HUES48 (cell line): Measurements from ENCODE around the gene STK24.

Experiments used
- H3K27ac ChIP-seq: one replicate; pipeline ENCODE4 v1.7.0; 2013; ENCODE audit warnings: low read depth, low read length, inconsistent platforms
- H3K27me3 ChIP-seq: 2 replicates; pipeline ENCODE4 v1.6.1; 2013; ENCODE audit warnings: mild to moderate bottlenecking, low read length; ENCODE audit not compliant: control insufficient read depth, insufficient read depth
- H3K36me3 ChIP-seq: 2 replicates; pipeline ENCODE4 v1.6.1; 2013; ENCODE audit warnings: low read length; ENCODE audit not compliant: control insufficient read depth, insufficient read depth
- H3K4me1 ChIP-seq: 2 replicates; pipeline ENCODE4 v1.6.1; 2013; ENCODE audit warnings: mild to moderate bottlenecking, low read length; ENCODE audit not compliant: control insufficient read depth, insufficient read depth
- H3K4me3 ChIP-seq: 2 replicates; pipeline ENCODE4 v1.5.1; 2013; ENCODE audit warnings: mild to moderate bottlenecking, low read depth, low read length
- H3K9ac ChIP-seq: 2 replicates; pipeline ENCODE4 v1.6.1; 2013; ENCODE audit warnings: mild to moderate bottlenecking, low read depth, low read length, moderate library complexity
- H3K9me3 ChIP-seq: 2 replicates; pipeline ENCODE4 v1.6.1; 2013; ENCODE audit warnings: low read length; ENCODE audit not compliant: control insufficient read depth, insufficient read depth

Gene STK24

GRCh38 chr13:98539666-98540065, 37.2 kb downstream of the STK24 start:
- Histone ChIP-seq H3K4me1 (peaks cover 43% of the 10 kb centered on the region), H3K9ac (no peak overlapping the region), H3K9me3 (no peaks in the 10 kb centered on the region), H3K4me3 (no peak overlapping the region), H3K27me3 (no peaks in the 10 kb centered on the region), H3K36me3 (no peaks in the 10 kb centered on the region), H3K27ac (no peak overlapping the region)

GRCh38 chr13:98538876-98539275, 38.0 kb downstream of the STK24 start:
- no peak overlapping the region for H3K4me3 ChIP-seq
- no peaks in the 10 kb centered on the region for H3K9me3 ChIP-seq
- H3K9ac ChIP-seq: no peak overlapping the region
- H3K27ac ChIP-seq: no peak overlapping the region
- H3K4me1 ChIP-seq: peaks cover 36% of the 10 kb centered on the region
- H3K36me3 ChIP-seq: no peaks in the 10 kb centered on the region
- H3K27me3 ChIP-seq: no peaks in the 10 kb centered on the region

- H3K36me3 ChIP-seq: no peaks in the 10 kb centered on the region
- H3K27ac ChIP-seq: no peak overlapping the region
- H3K9ac ChIP-seq: no peak overlapping the region
- H3K4me1 ChIP-seq: peaks cover 24% of the 10 kb centered on the region
- no peaks in the 10 kb centered on the region for H3K9me3 ChIP-seq
- no peaks in the 10 kb centered on the region for H3K27me3 ChIP-seq
- H3K4me3 ChIP-seq: no peak overlapping the region
These were observed 39.2 kb downstream of the STK24 start for GRCh38 chr13:98537740-98538139.

GRCh38 chr13:98537306-98537705, 39.6 kb downstream of the STK24 start:
- no peak overlapping the region for H3K27ac ChIP-seq
- no peak overlapping the region for H3K9ac ChIP-seq
- H3K27me3 ChIP-seq: no peaks in the 10 kb centered on the region
- no peaks in the 10 kb centered on the region for H3K9me3 ChIP-seq
- no peak overlapping the region for H3K4me3 ChIP-seq
- peaks cover 20% of the 10 kb centered on the region for H3K4me1 ChIP-seq
- H3K36me3 ChIP-seq: no peaks in the 10 kb centered on the region

- H3K4me3 ChIP-seq: no peak overlapping the region
- no peak overlapping the region for H3K9ac ChIP-seq
- peaks cover 15% of the 10 kb centered on the region for H3K4me1 ChIP-seq
- H3K36me3 ChIP-seq: no peaks in the 10 kb centered on the region
- H3K27me3 ChIP-seq: no peaks in the 10 kb centered on the region
- H3K9me3 ChIP-seq: no peaks in the 10 kb centered on the region
- no peak overlapping the region for H3K27ac ChIP-seq
These were observed 40.2 kb downstream of the STK24 start for GRCh38 chr13:98536729-98537128.

GRCh38 chr13:98535501-98536354, 41.2 kb downstream of the STK24 start:
- Histone ChIP-seq H3K4me1 (peaks cover 5% of the 10 kb centered on the region), H3K4me3 (no peak overlapping the region), H3K27me3 (no peaks in the 10 kb centered on the region), H3K9ac (no peak overlapping the region), H3K27ac (no peak overlapping the region), H3K9me3 (no peaks in the 10 kb centered on the region), H3K36me3 (no peaks in the 10 kb centered on the region)

GRCh38 chr13:98534821-98535220, 42.1 kb downstream of the STK24 start:
- Histone ChIP-seq H3K27me3 (no peaks in the 10 kb centered on the region), H3K4me1 (peaks cover 2% of the 10 kb centered on the region; the same call in 1 of the 2 replicates), H3K9ac (no peak overlapping the region), H3K9me3 (no peaks in the 10 kb centered on the region), H3K27ac (no peak overlapping the region), H3K36me3 (no peaks in the 10 kb centered on the region), H3K4me3 (no peak overlapping the region)

GRCh38 chr13:98533912-98534311, 43.0 kb downstream of the STK24 start:
- Histone ChIP-seq H3K27ac (no peak overlapping the region), H3K4me3 (no peak overlapping the region), H3K27me3 (no peaks in the 10 kb centered on the region), H3K36me3 (no peaks in the 10 kb centered on the region), H3K9ac (no peak overlapping the region), H3K4me1 (no peaks in the 10 kb centered on the region; the same call in 1 of the 2 replicates), H3K9me3 (no peaks in the 10 kb centered on the region)

- Histone ChIP-seq H3K27me3 (no peaks in the 10 kb centered on the region), H3K4me3 (no peak overlapping the region), H3K9ac (no peak overlapping the region), H3K9me3 (no peaks in the 10 kb centered on the region), H3K27ac (no peak overlapping the region), H3K4me1 (peaks cover 9% of the 10 kb centered on the region; the same call in 1 of the 2 replicates), H3K36me3 (no peaks in the 10 kb centered on the region)
These were observed 44.7 kb downstream of the STK24 start for GRCh38 chr13:98532254-98532653.

- no peak overlapping the region for H3K27ac ChIP-seq
- H3K4me1 ChIP-seq: peaks cover 26% of the 10 kb centered on the region
- no peak overlapping the region for H3K4me3 ChIP-seq
- no peaks in the 10 kb centered on the region for H3K36me3 ChIP-seq
- H3K27me3 ChIP-seq: no peaks in the 10 kb centered on the region
- H3K9me3 ChIP-seq: no peaks in the 10 kb centered on the region
- H3K9ac ChIP-seq: no peak overlapping the region
These were observed 46.7 kb downstream of the STK24 start for GRCh38 chr13:98530217-98530616.

GRCh38 chr13:98529171-98529570, 47.7 kb downstream of the STK24 start:
- Histone ChIP-seq H3K9me3 (no peaks in the 10 kb centered on the region), H3K4me1 (peaks cover 31% of the 10 kb centered on the region), H3K27me3 (no peaks in the 10 kb centered on the region), H3K27ac (no peak overlapping the region), H3K4me3 (no peak overlapping the region), H3K9ac (no peak overlapping the region), H3K36me3 (no peaks in the 10 kb centered on the region)
